Gastroesophageal sphincter (tissue), 3 donors: ENCODE results near the gene SCAANT1.

Experiments
- POLR2A ChIP-seq, 2 donors: fragments of 450-650 bp; IDR thresholded peaks; one replicate each; pipeline ENCODE4 v1.6.1; 2017; ENCODE audit warnings: antibody characterized with exemption in 2 of 2, mild to moderate bottlenecking in 2 of 2, moderate library complexity in 1 of 2
- POLR2AphosphoS5 ChIP-seq: sonication (generic); formaldehyde crosslinking; IDR thresholded peaks from one replicate; pipeline ENCODE4 v1.6.1; 2017; ENCODE audit warnings: antibody characterized with exemption
- TF ChIP-seq, protein P1 (sequence below), 4 experiments: fragments of 200-600 bp in 2 of 4; fragments of 450-650 bp in 2 of 4; sonication (generic) in 1 of 4; IDR thresholded peaks; one replicate each; pipeline ENCODE4 v1.5.1; 2017 to 2019; ENCODE audit warnings: antibody characterized with exemption in 4 of 4, mild to moderate bottlenecking in 2 of 4, moderate library complexity in 2 of 4

GRCh38 chr3:63920001-63920400 lies 7.8 kb upstream of the SCAANT1 start:
- TF ChIP-seq, protein P1, sequence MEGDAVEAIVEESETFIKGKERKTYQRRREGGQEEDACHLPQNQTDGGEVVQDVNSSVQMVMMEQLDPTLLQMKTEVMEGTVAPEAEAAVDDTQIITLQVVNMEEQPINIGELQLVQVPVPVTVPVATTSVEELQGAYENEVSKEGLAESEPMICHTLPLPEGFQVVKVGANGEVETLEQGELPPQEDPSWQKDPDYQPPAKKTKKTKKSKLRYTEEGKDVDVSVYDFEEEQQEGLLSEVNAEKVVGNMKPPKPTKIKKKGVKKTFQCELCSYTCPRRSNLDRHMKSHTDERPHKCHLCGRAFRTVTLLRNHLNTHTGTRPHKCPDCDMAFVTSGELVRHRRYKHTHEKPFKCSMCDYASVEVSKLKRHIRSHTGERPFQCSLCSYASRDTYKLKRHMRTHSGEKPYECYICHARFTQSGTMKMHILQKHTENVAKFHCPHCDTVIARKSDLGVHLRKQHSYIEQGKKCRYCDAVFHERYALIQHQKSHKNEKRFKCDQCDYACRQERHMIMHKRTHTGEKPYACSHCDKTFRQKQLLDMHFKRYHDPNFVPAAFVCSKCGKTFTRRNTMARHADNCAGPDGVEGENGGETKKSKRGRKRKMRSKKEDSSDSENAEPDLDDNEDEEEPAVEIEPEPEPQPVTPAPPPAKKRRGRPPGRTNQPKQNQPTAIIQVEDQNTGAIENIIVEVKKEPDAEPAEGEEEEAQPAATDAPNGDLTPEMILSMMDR (IDR thresholded peaks at IDR 0.05) = no peak
- no peak for TF ChIP-seq POLR2AphosphoS5
- no peak for TF ChIP-seq POLR2A (IDR thresholded peaks at IDR 0.05)
